HEK293 (cell line): ENCODE data around the gene RNF181.

Experiments used
- CTCF ChIA-PET: fragments of 350-600 bp; formaldehyde crosslinking; extraction: SDS; loops from one replicate; lab custom pipeline; 2021; ENCODE audit warnings: antibody characterized with exemption; lab: Yijun Ruan, JAX
- POLR2A ChIA-PET: fragments of 300-600 bp; formaldehyde crosslinking; extraction: SDS; loops from one replicate; lab custom pipeline; 2020; ENCODE audit warnings: antibody characterized with exemption, inconsistent platforms; lab: Yijun Ruan, JAX
- H3K27ac ChIP-seq: fragments of 200-500 bp; sonication (Bioruptor generic); 2 replicates; pipeline ENCODE4 v1.5.1; 2014; ENCODE audit warnings: low read depth, low read length, control low read depth, inconsistent platforms; ENCODE audit errors: extremely low read depth
- H3K36me3 ChIP-seq, 2 experiments: fragments of 200-500 bp in 1 of 2; sonication (Bioruptor generic) in 1 of 2; 1 replicate in 1 of 2; 2 replicates in 1 of 2; pipeline ENCODE4 v1.5.1; 2014 to 2017; ENCODE audit warnings: inconsistent platforms in 2 of 2, low read length in 2 of 2; ENCODE audit not compliant: control insufficient read depth in 2 of 2, insufficient read depth in 1 of 2
- H3K4me1 ChIP-seq: fragments of 200-500 bp; sonication (Bioruptor generic); 2 replicates; pipeline ENCODE4 v1.5.1; 2014; ENCODE audit warnings: mild to moderate bottlenecking, low read length, inconsistent platforms; ENCODE audit not compliant: control insufficient read depth, insufficient read depth
- H3K4me3 ChIP-seq: 2 replicates; pipeline ENCODE4 v1.5.1; 2011; ENCODE audit warnings: low read depth, mild to moderate bottlenecking, control low read depth, low read length, moderate library complexity
- H3K9me3 ChIP-seq: fragments of 200-500 bp; sonication (Bioruptor generic); 2 replicates; pipeline ENCODE4 v1.5.1; 2014; ENCODE audit warnings: low read depth, low read length, inconsistent platforms; ENCODE audit not compliant: control insufficient read depth, insufficient read depth
- HOXD13 ChIP-seq: sonication (generic); formaldehyde crosslinking; IDR thresholded peaks from 2 replicates; pipeline ENCODE4 v1.8.0; 2022; ENCODE audit warnings: missing genetic modification reagents, borderline replicate concordance
- PRDM4 ChIP-seq: fragments of 450-650 bp; formaldehyde crosslinking; IDR thresholded peaks from 2 replicates; pipeline ENCODE4 v1.5.1; 2017; ENCODE audit warnings: missing biosample characterization, missing genetic modification characterization
- ZBTB11 ChIP-seq: fragments of 450-650 bp; formaldehyde crosslinking; conservative IDR thresholded peaks from 2 replicates; pipeline ENCODE4 v1.5.1; 2016; ENCODE audit warnings: low read depth, missing biosample characterization, missing genetic modification characterization
- ZBTB49 ChIP-seq: fragments of 450-650 bp; formaldehyde crosslinking; IDR thresholded peaks from 2 replicates; pipeline ENCODE4 v1.5.1; 2016; ENCODE audit warnings: missing biosample characterization, missing genetic modification characterization, low read depth
- ZFHX2 ChIP-seq: fragments of 450-650 bp; formaldehyde crosslinking; conservative IDR thresholded peaks from 2 replicates; pipeline ENCODE4 v1.5.1; 2016; ENCODE audit warnings: missing biosample characterization, missing genetic modification characterization
- ZNF19 ChIP-seq: fragments of 450-650 bp; formaldehyde crosslinking; IDR thresholded peaks from 2 replicates; pipeline ENCODE4; 2016; ENCODE audit warnings: missing biosample characterization, missing genetic modification characterization, low read depth
- ZNF2 ChIP-seq: fragments of 450-650 bp; formaldehyde crosslinking; IDR thresholded peaks from 2 replicates; pipeline ENCODE4 v1.5.1; 2016; ENCODE audit warnings: missing biosample characterization, missing genetic modification characterization
- ZNF398 ChIP-seq: fragments of 450-650 bp; formaldehyde crosslinking; IDR thresholded peaks from 2 replicates; pipeline ENCODE4 v1.5.1; 2017; ENCODE audit warnings: missing biosample characterization, missing genetic modification characterization
- ZNF510 ChIP-seq: fragments of 450-650 bp; formaldehyde crosslinking; IDR thresholded peaks from 2 replicates; pipeline ENCODE4 v1.5.1; 2018; ENCODE audit warnings: mild to moderate bottlenecking, missing genetic modification characterization, missing biosample characterization; ENCODE audit not compliant: insufficient replicate concordance
- ZNF558 ChIP-seq: fragments of 450-650 bp; formaldehyde crosslinking; IDR thresholded peaks from 2 replicates; pipeline ENCODE4 v1.5.1; 2016; ENCODE audit warnings: missing biosample characterization, missing genetic modification characterization
- ZNF561 ChIP-seq: fragments of 450-650 bp; IDR thresholded peaks from 2 replicates; pipeline ENCODE4 v1.5.1; 2018; ENCODE audit warnings: missing biosample characterization, missing genetic modification characterization, borderline replicate concordance
- ZNF571 ChIP-seq: fragments of 450-650 bp; formaldehyde crosslinking; IDR thresholded peaks from 2 replicates; pipeline ENCODE4 v1.5.0; 2017; ENCODE audit warnings: missing biosample characterization, missing genetic modification characterization
- ZNF610 ChIP-seq: fragments of 450-650 bp; formaldehyde crosslinking; IDR thresholded peaks from 2 replicates; pipeline ENCODE4 v1.5.1; 2016; ENCODE audit warnings: missing biosample characterization, missing genetic modification characterization, borderline replicate concordance
- ZSCAN4 ChIP-seq: fragments of 450-650 bp; formaldehyde crosslinking; IDR thresholded peaks from 2 replicates; pipeline ENCODE4 v1.5.1; 2017; ENCODE audit warnings: missing biosample characterization, missing genetic modification characterization
- ZSCAN5A ChIP-seq: fragments of 450-650 bp; formaldehyde crosslinking; IDR thresholded peaks from 2 replicates; pipeline ENCODE4 v1.5.1; 2016; ENCODE audit warnings: missing biosample characterization, missing genetic modification characterization

RNF181 gene

GRCh38 chr2:85590950-85591349 lies 4.6 kb upstream of the RNF181 start:
- H3K27ac ChIP-seq, result no peak overlapping the region
- CTCF ChIA-PET, result no interaction called here
- H3K4me3 ChIP-seq, result no peak overlapping the region

GRCh38 chr2:85591563-85591962 lies 4.0 kb upstream of the RNF181 start:
- CTCF ChIA-PET, result interaction anchor here (0.5 kb wide), 1 partner anchor 22 kb away, joined by 4 read pairs; no protein-coding TSS in a partner anchor
- POLR2A ChIA-PET, result interaction anchor here (1.2 kb wide), 1 partner anchor 14 kb away, joined by 6 read pairs; the partner anchor contains the start of gene VAMP8
- Histone ChIP-seq H3K36me3 (peaks cover 0 to under 1% of the 10 kb centered on the region in 2 experiments; a peak in 1 of 3 replicates), H3K4me3 (no peak overlapping the region), H3K4me1 (0 out of 2 replicates have a peak, but pooled peaks cover 1% of the 10 kb centered on the region), H3K9me3 (no peaks in the 10 kb centered on the region), H3K27ac (no peak overlapping the region)
- TF ChIP-seq ZNF19 (tag by site-specific recombination) (no peak), ZNF610 (tag by site-specific recombination) (no peak), ZNF558 (no peak), ZNF571 (tag by site-specific recombination) (no peak), ZBTB49 (tag by site-specific recombination) (no peak), PRDM4 (tag by site-specific recombination) (no peak)

More at GRCh38 chr2:85590950-85591349, 4.6 kb upstream of the RNF181 start:
- H3K4me1 ChIP-seq, result no peaks in the 10 kb centered on the region
- no peaks in the 10 kb centered on the region for H3K36me3 ChIP-seq
- H3K9me3 ChIP-seq, result no peaks in the 10 kb centered on the region
- POLR2A ChIA-PET, result interaction anchor here (1.2 to 1.4 kb wide), 2 partner anchors 14 to 30 kb away, joined by 3 to 6 read pairs; partner anchors contain the start of genes GGCX and VAMP8
- no peak for TF ChIP-seq ZSCAN5A (tag by site-specific recombination)
- no peak for TF ChIP-seq ZBTB11 (tag by site-specific recombination)
- TF ChIP-seq HOXD13 (CRISPR knock-in tag), result no peak
- TF ChIP-seq ZNF571 (tag by site-specific recombination), result no peak
- no peak for TF ChIP-seq ZNF398
- no peak for TF ChIP-seq ZFHX2
- TF ChIP-seq ZNF561, result no peak
- no peak for TF ChIP-seq ZNF510
- no peak for TF ChIP-seq ZNF2 (tag by site-specific recombination)
- TF ChIP-seq ZSCAN4, result no peak
